Psoas muscle (tissue), 8 donors: ENCODE results near the gene BYSL. TPM values are rescaled to one million over a fixed set of nuclear protein-coding genes. Genes with fewer than 3 reads are reported as not detected.

Experiments
- ATAC-seq, 4 donors: fragments of 200-7000 bp; cut with Tn5 transposase; one replicate each; pipeline ENCODE4 v1.9.1; 2020; ENCODE audit warnings: moderate library complexity in 3 of 4, mild to moderate bottlenecking in 2 of 4
- DNase-seq, 2 donors: peaks; one replicate each; pipeline ENCODE4 v3.0.0-alpha.2; 2020
- H3K27ac ChIP-seq: fragments of 200-600 bp; one replicate; pipeline ENCODE4 v1.8.0; 2022
- H3K27me3 ChIP-seq, 3 donors: fragments of 200-600 bp in 1 of 3; one replicate each; pipeline versions ENCODE4 v1.6.1 to v1.8.0; 2013 to 2022; ENCODE audit warnings: low read length in 2 of 3, mild to moderate bottlenecking in 2 of 3, moderate library complexity in 1 of 3; ENCODE audit not compliant: insufficient read depth in 3 of 3
- H3K36me3 ChIP-seq, 2 donors: fragments of 200-600 bp in 1 of 2; one replicate each; pipeline versions ENCODE4 v1.6.1 to v1.8.0; 2013 to 2022; ENCODE audit warnings: low read depth in 1 of 2, mild to moderate bottlenecking in 1 of 2, moderate library complexity in 1 of 2; ENCODE audit not compliant: insufficient read depth in 1 of 2
- H3K4me1 ChIP-seq: fragments of 200-600 bp; one replicate; pipeline ENCODE4 v1.8.0; 2022
- H3K4me3 ChIP-seq: fragments of 200-600 bp; one replicate; pipeline ENCODE4 v1.8.0; 2022; ENCODE audit warnings: mild to moderate bottlenecking
- H3K9me3 ChIP-seq: fragments of 200-600 bp; one replicate; pipeline ENCODE4 v1.8.0; 2022
- WGBS, 3 donors: extraction: QIAGEN DNeasy Blood & Tissue Kit; methylation state at CpG; one replicate each; pipeline versions ENCODE4 v1.1.6 to v1.1.7; 2013; 5-methylcytosine and 5-hydroxymethylcytosine counted together
- intact Hi-C, 2 donors: fragments of 100-400 bp; cut with DNase I; formaldehyde crosslinking; loops; one replicate each; pipeline versions ENCODE4 v1.11.0 to v1.14.2; 2022
- polyA plus RNA-seq, 3 donors: library from polyadenylated mRNA; stranded (reverse); fragments of 200-250 nt; gene quantifications; one replicate each; pipeline ENCODE4 v1.2.3, GENCODE V29; 2013
- total RNA-seq, 4 donors: library from RNA; stranded (reverse); fragmentation: NEBNext Ultra II Directional in 2 of 4; extraction: Animal tissue kit (Norgen Biotek cat#: 25700) in 2 of 4; gene quantifications; one replicate each; pipeline versions ENCODE4 v1.2.1 to v1.2.4, GENCODE V29; 2021 to 2023
- TF ChIP-seq, protein P1 (sequence below): fragments of 200-600 bp; IDR thresholded peaks from one replicate; pipeline ENCODE4 v1.8.0; 2022; ENCODE audit warnings: antibody characterized with exemption
- donor health status: healthy with polysubstance abuse.
- donor health status: DM: no; HTN: no; CAD: no; lungs with moderate emphysema.
- donor health status: Bipolar disorder and iron deficiency.
- donor health status: healthy.
- donor health status: DM: yes; HTN: yes; CAD: no.
- donor health status: DM: no; HTN: no; CAD: no.
- donor health status: DM: no; HTN: no; CAD: no.
- donor health status: DM: yes; HTN: yes; CAD: no.

The BYSL gene
- total and polyA plus RNA-seq, 7 donors: 20.3 to 55.5 (median 30.6) TPM

DNA sequence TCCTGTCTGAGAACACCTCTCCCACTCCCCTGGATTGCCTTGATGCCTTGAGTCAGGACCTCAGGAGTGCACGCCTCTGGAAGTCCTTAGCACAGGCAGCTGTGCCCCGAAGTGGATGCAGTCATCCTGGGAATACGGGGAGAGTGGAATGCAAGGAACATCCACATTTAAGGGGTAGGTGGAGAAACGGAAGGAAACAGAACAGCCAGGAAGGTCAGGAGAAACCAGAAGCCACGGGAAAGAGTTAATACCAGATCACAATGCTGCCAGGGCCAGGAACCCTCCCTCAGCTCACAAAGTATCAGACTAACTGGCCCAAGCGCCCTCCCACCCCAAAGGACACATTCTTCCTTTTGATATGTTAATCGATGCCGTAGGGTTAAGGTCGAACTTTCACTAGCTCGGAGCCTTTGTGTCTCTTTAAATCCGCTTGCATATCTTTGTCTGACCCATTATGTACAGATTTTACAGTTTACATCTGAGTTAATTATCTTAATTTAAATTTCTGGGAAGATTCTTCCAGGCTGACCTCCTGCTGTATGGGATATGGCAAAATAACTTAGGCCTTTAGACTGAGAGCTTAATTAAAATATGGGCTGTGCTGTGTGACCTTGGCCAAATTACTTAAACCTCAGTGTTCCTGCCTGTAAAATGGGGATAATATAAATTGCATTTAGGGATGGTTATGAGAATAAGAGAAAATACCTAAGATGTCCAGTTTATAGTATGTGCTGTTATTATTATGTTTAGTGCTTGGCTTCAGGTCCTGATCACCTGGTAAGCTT is 44.3 kb downstream of the BYSL start:
- Histone ChIP-seq H3K27ac (no peak overlapping the region), H3K4me1 (no peaks in the 10 kb centered on the region), H3K36me3 (no peaks in the 10 kb centered on the region), H3K9me3 (no peaks in the 10 kb centered on the region), H3K27me3 (no peaks in the 10 kb centered on the region), H3K4me3 (no peak overlapping the region)
- no peak for DNase-seq
- no peak for ATAC-seq
- WGBS, 3 donors: 57 to 59% (median 57%) methylated on average over 11 of the region's 11 CpGs
- intact Hi-C loops: no loop called here
- TF ChIP-seq, protein P1, sequence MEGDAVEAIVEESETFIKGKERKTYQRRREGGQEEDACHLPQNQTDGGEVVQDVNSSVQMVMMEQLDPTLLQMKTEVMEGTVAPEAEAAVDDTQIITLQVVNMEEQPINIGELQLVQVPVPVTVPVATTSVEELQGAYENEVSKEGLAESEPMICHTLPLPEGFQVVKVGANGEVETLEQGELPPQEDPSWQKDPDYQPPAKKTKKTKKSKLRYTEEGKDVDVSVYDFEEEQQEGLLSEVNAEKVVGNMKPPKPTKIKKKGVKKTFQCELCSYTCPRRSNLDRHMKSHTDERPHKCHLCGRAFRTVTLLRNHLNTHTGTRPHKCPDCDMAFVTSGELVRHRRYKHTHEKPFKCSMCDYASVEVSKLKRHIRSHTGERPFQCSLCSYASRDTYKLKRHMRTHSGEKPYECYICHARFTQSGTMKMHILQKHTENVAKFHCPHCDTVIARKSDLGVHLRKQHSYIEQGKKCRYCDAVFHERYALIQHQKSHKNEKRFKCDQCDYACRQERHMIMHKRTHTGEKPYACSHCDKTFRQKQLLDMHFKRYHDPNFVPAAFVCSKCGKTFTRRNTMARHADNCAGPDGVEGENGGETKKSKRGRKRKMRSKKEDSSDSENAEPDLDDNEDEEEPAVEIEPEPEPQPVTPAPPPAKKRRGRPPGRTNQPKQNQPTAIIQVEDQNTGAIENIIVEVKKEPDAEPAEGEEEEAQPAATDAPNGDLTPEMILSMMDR: no peak

DNA sequence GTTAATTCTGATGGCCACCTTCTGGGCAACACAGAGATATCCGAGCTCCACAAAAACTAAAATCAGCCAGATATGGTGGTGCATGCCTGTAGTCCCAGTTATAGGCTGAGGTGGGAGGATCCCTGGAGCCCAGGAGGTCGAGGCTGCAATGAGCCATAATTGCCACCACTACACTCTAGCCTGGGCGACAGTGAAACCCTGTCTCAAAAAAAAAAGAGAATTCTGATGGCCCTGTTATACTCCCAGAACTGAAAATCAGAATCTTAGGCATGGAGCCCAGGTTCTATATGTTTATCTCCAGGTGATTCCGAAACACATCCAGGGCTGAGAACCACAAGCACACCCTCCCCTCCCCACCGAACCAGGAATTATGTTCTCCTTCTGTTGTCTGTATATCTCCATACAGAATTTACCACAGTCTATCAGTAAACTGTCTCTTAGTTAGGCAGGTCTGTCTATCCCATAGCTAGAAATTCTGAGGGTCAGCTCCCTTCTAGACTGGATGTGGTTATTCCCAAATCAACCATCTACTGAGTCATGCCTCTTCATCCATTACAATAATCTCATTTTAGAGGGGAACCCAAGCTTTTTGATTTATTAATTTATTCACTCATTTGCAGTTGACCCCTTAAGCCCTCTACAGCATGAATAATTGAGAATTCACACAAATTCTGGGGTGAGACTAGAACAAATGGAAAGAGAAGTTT is 45.1 kb downstream of the BYSL start:
- TF ChIP-seq, protein P1: no peak
- no peaks in the 10 kb centered on the region for H3K27me3 ChIP-seq
- no peaks in the 10 kb centered on the region for H3K4me1 ChIP-seq
- 70 to 74% (median 71%) methylated on average over 5 of the region's 5 CpGs for WGBS, 3 donors
- DNase-seq (no peak), ATAC-seq (no peak)
- H3K27ac ChIP-seq: no peak overlapping the region
- H3K9me3 ChIP-seq: no peaks in the 10 kb centered on the region
- no peak overlapping the region for H3K4me3 ChIP-seq
- intact Hi-C loops: no loop called here
- H3K36me3 ChIP-seq: no peaks in the 10 kb centered on the region

DNA sequence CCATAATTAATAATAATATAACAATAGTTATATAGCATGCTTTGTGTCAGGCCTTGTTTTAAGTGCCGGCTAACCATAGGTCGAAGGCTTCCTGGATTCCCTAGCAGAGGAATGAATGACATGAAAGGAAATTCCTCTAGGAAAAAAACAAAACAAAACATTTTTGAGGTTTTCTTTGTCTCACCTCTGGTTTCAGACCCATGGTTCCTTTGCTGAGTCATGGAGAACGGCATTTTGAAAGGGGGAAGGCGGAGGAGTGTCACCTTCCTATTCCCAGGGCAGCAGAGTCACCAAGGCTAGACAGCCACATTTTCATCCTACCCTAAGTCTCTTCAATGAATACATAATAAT is 45.6 kb downstream of the BYSL start:
- Histone ChIP-seq H3K4me3 (no peak overlapping the region), H3K36me3 (no peaks in the 10 kb centered on the region), H3K27me3 (no peaks in the 10 kb centered on the region), H3K27ac (no peak overlapping the region), H3K4me1 (no peaks in the 10 kb centered on the region), H3K9me3 (no peaks in the 10 kb centered on the region)
- intact Hi-C loops: no loop called here
- 76 to 79% (median 76%) methylated on average over 4 of the region's 4 CpGs for WGBS, 3 donors
- ATAC-seq (no peak), DNase-seq (no peak)
- TF ChIP-seq, protein P1: no peak

DNA sequence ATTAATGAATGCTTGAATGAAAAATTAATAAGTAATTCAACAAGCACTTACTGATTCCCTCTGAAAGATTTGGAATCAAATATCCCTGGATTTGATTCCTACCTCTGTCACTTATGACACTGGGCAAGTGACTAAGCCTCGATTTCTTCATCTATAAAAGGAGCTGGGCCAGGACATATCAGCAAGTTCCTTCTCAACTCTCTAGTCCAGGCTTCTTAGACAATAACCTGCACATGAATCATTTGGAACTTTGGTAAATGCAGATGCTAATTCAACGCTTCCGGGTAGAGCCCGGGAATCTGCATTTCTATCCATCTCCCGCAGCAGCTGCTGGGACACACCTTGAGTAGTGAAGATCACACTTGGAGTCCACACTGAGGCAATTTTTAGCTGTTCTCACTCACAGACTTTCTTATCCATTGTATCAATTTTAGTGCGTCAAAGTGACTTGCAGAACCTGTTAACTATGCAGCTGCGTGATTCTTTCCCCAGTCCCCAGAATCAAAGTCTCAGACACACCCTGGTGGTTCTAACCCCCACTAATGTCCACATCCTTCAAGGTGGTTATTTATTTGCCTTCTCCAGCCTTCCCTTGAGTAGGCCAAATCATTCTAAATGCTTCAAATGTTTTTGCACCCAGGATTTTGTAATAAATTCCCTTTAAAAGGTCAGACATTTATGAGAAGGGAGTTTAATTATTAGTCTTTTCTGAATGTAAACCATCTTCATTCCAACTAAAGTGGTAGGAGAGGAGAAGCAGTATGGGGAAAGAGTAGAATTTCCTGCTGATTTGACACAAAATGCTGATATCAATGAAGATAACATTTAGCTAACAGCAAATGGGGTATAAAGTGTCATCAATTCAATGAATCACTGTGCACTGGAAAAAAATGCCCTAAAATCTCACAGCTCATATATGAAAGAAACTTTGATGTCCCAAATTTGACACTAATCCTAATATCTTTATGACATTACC is 46.3 kb downstream of the BYSL start:
- Histone ChIP-seq H3K4me3 (no peak overlapping the region), H3K27me3 (no peaks in the 10 kb centered on the region), H3K9me3 (no peaks in the 10 kb centered on the region), H3K36me3 (no peaks in the 10 kb centered on the region), H3K27ac (no peak overlapping the region), H3K4me1 (no peaks in the 10 kb centered on the region)
- intact Hi-C loops: no loop called here
- DNase-seq: no peak
- ATAC-seq: no peak
- WGBS, 3 donors: 91 to 93% (median 92%) methylated on average over 7 of the region's 7 CpGs
- TF ChIP-seq, protein P1: no peak
